HG02852 (cell line): ENCODE results near the gene SERINC5.
"Not testable (repeated sequence)": the region's sequence is repeated elsewhere in the genome, so short reads cannot be mapped to it uniquely, and the experiment has no call there.

Experiments
- ATAC-seq: cut with Tn5 transposase; IDR thresholded peaks from one replicate; pipeline ENCODE4 v1.9.1; 2021; ENCODE audit warnings: mild to moderate bottlenecking, moderate library complexity; ENCODE audit not compliant: unreplicated experiment

The SERINC5 gene

DNA sequence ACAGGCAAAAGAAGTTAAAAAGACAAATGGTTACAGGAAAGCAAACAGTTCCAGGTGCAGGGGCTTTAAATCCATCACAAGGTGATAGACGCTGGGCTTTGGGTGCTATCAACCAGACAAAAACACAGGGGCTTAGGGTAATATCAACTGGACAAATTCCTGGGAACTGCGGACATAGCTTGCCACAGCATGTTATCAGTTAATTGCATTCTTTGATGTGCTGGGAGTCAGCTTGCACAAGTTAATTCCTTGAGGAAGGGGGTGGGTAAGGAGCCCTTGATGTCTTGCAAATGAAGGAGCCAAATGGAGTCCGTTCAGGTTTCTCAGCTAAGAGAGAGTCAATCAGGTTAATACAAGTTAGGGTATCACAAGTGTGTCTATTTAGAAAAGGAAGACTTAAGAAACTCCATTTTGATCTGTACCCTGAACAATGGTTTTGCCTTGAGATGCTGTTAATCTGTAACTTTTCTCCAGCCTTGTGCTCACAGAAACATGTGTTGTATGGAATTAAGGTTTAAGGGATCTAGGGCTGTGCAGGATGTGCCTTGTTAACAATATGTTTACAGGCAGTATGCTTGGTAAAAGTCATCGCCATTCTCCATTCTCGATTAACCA lies 144.4 kb downstream of the SERINC5 start:
- ATAC-seq, result not testable (repeated sequence)

GRCh38 chr5:80109646-80110478 lies 146.0 kb downstream of the SERINC5 start:
- ATAC-seq, result no peak

DNA sequence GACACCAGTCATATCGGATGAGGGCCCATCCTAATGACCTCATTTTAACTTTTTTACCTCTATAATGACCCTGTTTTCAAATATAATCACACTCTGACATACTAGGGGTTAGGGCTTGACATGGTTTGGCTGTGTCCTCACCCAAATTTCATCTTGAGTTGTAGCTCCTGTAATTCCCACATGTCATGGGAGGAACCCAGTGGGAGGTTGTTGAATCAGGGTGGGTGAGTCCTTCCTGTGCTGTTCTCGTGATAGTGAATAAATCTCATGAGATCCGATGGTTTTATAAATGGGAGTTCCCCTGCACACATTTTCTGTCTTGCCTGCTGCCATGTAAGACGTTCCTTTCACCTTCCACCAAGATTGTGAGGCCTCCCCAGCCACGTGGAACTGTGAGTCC lies 148.9 kb downstream of the SERINC5 start:
- ATAC-seq, result no peak

DNA sequence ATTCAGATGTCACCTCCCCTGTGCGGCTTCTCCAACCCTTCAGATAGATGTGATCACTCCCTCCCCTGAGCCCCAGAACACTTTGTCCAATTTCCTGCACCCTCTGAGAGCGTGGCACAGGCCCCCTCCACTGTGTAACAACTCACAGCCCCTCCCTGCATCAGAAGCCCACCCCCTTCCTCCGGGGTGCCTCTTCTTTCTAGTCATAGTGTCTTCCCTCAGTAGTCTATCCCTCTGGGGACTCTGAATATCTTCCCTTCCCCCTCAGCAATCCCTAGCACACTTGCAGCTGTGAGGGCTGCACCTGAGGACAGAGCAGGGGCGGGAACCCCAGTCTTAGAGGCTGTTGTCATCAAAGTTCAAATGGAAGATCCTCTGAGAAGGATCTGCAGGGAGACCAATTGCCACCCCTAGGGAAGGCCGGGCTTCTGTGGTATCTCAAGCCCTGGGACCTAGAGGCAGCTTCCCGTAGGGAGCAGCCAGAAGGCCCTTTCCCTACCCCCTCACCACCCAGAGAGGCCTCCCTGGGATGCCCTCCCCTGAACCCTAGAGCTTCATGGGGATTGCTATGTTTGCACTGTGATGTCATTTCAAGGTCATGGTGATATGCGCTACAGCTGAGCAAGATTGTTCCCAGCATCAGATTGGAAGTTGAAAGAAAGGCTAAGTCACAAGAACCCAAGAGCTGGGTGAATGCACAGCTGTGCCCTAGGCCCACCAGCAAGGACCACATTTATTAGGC lies 150.0 kb downstream of the SERINC5 start:
- ATAC-seq, result no peak

- ATAC-seq, result no peak
These were observed 152.5 kb downstream of the SERINC5 start for GRCh38 chr5:80103371-80103770.

GRCh38 chr5:80101993-80102392 lies 153.9 kb downstream of the SERINC5 start:
- no peak for ATAC-seq

DNA sequence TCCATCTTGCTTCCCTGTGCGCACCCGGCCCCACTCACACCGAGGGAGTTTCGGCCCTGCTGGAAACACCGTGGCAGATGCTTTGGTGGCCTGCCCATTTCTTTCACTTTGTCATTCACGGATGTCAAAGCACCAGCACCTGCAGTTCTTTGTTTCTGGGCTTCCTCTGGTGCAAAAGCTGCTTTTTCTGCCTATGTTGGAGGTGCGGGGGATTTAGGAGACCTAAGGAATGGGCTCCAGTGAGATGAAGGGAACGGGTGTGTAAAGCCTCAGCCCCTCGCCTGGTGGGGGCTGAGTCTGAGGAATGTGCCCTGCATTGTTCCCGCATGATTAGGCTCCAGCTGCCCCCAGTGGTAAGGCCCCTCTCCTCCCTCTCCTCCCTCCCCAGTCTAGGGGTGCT lies 158.4 kb downstream of the SERINC5 start:
- no peak for ATAC-seq

DNA sequence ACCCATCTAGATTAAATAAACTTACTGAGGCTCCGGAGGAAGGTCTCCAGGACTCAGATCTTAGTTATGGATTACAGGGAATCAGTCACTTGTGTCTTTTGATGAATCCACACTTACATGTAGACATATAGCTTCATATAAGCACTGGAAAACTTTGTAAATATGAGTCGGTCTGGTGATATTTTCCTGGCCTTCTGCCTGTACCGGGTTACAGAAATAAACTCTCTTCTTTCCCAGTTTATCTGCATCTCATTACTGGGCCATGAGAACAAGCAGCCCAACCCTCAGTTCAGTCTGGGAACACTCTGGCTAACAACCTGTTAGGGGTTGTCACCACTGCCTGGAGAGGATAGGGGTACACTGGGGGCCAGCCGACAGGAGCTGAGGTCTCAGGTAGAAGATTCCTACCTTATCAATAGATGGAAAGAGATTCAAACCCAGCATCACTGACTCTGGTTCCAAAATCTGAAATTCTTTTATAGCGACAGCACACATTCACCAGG lies 161.6 kb downstream of the SERINC5 start:
- no peak for ATAC-seq

GRCh38 chr5:80093796-80094195 lies 162.1 kb downstream of the SERINC5 start:
- no peak for ATAC-seq

- ATAC-seq, result no peak
These were observed 163.3 kb downstream of the SERINC5 start for GRCh38 chr5:80092486-80093107.

- ATAC-seq, result not testable (repeated sequence)
These were observed 164.1 kb downstream of the SERINC5 start for GRCh38 chr5:80091792-80092192.

DNA sequence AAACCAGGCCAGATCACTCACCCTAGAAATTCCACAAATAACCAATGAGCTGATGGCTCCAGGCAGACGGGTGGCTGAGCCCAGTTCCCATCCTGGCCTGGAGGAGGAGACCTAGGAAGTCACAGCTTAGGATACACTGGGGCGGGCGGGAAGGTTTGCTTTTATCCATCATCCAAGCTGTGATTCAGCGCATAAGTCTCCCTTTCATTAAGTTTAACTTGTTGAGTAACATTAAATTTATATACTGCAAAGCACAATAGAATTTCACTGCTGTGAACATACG lies 165.0 kb downstream of the SERINC5 start:
- ATAC-seq, result no peak

DNA sequence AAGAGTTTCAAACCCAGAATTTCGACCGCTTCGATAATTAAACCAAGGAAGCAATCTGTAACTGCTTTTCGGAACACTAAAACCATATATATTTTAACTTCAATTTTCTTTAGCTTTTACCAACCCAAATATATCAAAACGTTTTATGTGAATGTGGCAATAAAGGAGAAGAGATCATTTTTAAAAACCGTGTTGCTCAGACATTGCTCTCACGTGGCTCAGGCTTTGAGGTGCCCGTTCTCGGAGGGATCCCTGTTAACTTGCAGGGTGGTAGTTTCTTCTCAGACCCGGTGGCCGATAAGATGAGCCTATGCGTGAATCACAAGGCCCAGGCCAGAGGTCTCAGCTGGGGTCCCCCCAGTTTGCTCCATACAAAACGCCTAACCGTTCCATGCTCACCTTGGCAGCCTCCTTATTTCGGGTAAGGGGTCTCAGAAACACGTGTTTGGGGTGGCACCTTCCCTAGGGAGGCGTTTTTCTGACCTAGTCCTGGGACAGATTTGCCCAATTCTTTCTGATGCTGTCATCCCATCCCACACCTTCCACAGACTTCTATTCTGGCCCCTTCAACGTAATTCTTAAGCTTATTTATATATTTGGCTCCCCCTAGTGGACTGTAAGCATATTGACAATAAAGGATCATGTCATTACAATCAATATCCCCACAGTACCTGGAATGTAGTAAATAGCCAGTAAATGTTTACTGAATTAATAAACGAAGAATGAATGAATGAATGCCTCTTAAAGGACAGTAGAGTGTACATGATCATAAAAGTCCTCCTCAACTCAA lies 172.6 kb downstream of the SERINC5 start:
- peak; percentile 59 for ATAC-seq

DNA sequence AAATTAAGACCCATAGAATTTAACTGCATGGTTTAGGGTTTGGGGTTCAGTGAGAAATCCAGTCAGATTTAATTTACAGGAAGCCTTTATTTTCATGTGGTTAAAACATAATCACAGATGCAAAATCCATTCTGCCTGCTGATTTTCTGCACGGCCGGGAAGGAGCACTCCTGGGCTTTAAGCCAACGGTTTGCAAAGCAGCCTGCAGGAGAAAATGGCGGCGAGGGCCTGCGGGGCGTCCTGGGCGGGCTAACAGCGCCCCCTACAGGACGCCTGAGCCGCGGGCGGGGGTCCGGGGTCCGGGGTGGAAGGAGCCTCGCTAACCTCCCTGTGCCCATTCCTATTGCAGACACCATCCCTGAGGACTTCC lies 173.1 kb downstream of the SERINC5 start:
- no peak for ATAC-seq

DNA sequence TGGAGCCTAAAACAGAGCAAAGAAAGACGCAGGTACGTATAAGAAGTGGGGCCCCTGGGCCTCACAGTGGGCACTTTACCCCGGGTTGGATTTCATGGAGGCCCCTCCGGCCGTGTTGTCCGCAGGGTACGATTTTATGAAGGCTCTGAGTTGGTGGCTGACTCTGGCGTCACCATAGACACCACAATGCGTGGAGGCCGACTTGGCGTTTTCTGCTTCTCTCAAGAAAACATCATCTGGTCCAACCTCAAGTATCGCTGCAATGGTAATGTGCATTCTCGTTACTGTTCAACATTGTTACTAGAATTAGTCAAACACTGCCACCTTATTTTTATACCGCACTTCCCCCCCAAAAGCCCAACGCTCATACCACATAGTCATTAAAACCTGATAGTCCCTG lies 173.6 kb downstream of the SERINC5 start:
- no peak for ATAC-seq

DNA sequence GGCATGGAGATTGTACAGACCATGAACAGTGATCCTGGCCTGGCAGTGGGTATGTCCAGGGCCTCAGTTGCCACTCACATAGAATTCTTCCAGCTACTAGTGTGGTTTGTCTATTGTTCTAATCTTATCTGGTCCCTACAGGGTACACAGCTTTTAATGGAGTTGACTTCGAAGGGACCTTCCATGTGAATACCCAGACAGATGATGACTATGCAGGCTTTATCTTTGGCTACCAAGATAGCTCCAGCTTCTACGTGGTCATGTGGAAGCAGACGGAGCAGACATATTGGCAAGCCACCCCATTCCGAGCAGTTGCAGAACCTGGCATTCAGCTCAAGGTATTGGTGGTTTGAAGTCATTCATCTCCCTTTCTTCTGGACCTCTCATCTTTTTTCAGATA lies 176.9 kb downstream of the SERINC5 start:
- no peak for ATAC-seq

- ATAC-seq, result no peak
These were observed 178.7 kb downstream of the SERINC5 start for GRCh38 chr5:80077051-80077714.

DNA sequence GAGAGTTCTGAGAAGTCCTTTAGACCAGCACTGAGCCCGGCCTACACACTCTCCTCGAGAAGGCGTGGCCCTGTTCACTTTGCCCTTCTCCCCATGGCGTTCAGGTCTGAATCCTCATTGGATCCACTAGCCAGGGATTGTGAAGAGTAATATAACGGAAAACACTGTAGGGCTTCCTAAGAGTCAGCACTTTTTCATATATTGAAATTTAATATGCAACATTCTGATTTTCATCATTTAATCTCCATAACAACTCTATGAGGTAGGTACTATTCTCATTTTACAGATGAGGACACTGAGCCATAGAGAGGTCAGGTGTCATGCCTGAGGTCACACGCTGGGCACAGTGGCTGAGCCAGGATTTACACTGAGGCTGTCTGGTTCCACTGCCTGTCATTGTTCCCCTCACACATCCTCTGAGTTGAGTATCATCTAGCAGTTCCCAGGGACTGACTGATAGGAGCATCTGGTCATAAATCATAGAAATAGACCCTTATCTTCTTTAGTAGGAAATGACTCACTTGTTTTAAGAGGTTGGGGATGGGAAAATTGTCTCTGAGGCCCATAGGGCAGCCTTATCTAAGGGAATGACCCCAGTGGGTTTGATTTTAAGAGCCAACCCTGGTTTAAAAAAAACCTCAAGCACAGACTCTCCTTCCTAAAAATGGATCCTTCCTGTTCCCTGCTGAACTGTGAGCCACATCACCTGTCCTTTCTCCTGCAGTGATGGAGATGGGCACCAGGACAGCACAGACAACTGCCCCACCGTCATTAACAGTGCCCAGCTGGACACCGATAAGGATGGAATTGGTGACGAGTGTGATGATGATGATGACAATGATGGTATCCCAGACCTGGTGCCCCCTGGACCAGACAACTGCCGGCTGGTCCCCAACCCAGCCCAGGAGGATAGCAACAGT lies 179.5 kb downstream of the SERINC5 start:
- ATAC-seq, result no peak
